HAP-1 (cell line): ENCODE measurements around the gene TUBA3C.
"Not testable (repeated sequence)": the region's sequence is repeated elsewhere in the genome, so short reads cannot be mapped to it uniquely, and the experiment has no call there.

Experiments
- DNase-seq, 2 experiments: peaks; one replicate each; pipeline ENCODE4 v3.0.0-alpha.2; 2016 to 2020; ENCODE audit warnings: low spot score in 2 of 2
- H3K27me3 ChIP-seq: fragments of 250-450 bp; sonication (Bioruptor Pico); 2 replicates; pipeline ENCODE4 v1.5.1; 2020; ENCODE audit warnings: low read depth, mild to moderate bottlenecking, moderate library complexity
- H3K36me3 ChIP-seq: fragments of 250-450 bp; sonication (Bioruptor Pico); replicated peaks from 2 replicates; pipeline ENCODE4 v1.5.1; 2020; ENCODE audit warnings: mild to moderate bottlenecking
- H3K4me1 ChIP-seq: fragments of 250-450 bp; sonication (Bioruptor Pico); 2 replicates; pipeline ENCODE4 v1.5.1; 2020; ENCODE audit warnings: mild to moderate bottlenecking
- H3K4me3 ChIP-seq: fragments of 250-450 bp; sonication (Bioruptor Pico); 2 replicates; pipeline ENCODE4 v1.5.1; 2020; ENCODE audit warnings: mild to moderate bottlenecking, moderate library complexity
- H3K9me3 ChIP-seq: fragments of 250-450 bp; sonication (Bioruptor Pico); 2 replicates; pipeline ENCODE4 v1.5.1; 2020; ENCODE audit warnings: mild to moderate bottlenecking, moderate library complexity
- in situ Hi-C: fragments of 300-500 bp; cut with MboI; formaldehyde crosslinking; loops from 3 replicates; pipeline ENCODE4 v1.14.3; 2020; ENCODE audit warnings: low sequenced_read_pairs, inconsistent platforms, mixed read lengths

The TUBA3C gene

GRCh38 chr13:19181621-19182485 lies at the start of gene TUBA3C:
TUBA3C (minus strand) TSS chr13:19181824; CDS start chr13:19181747, 77 bp downstream.
- H3K36me3 ChIP-seq = no peaks in the 10 kb centered on the region
- no peaks in the 10 kb centered on the region for H3K27me3 ChIP-seq
- no peaks in the 10 kb centered on the region; the same call in 1 of the 2 replicates for H3K9me3 ChIP-seq
- H3K4me3 ChIP-seq = no peak within 1 kb of the TSS
- no peak for DNase-seq
- in situ Hi-C loops = no loop called here
- H3K4me1 ChIP-seq = no peaks in the 10 kb centered on the region

- in situ Hi-C loops, DNase-seq, H3K27me3 ChIP-seq, H3K36me3 ChIP-seq, H3K4me3 ChIP-seq, H3K9me3 ChIP-seq, H3K4me1 ChIP-seq: not testable (repeated sequence)
Measured at GRCh38 chr13:19207413-19207812, 25.8 kb upstream of the TUBA3C start.

- not testable (repeated sequence) for H3K4me3 ChIP-seq
- in situ Hi-C loops = loop anchor here (10.0 kb wide), 1 partner anchor 58 kb away; no protein-coding TSS in a partner anchor
Measured at GRCh38 chr13:19192622-19193021, 11.0 kb upstream of the TUBA3C start.

GRCh38 chr13:19189911-19190310 lies 8.3 kb upstream of the TUBA3C start:
- H3K27me3 ChIP-seq, H3K36me3 ChIP-seq, DNase-seq, H3K4me1 ChIP-seq, H3K4me3 ChIP-seq, H3K9me3 ChIP-seq: not testable (repeated sequence)
- in situ Hi-C loops = loop anchor here (10.0 kb wide), 1 partner anchor 55 kb away; no protein-coding TSS in a partner anchor

More at GRCh38 chr13:19192622-19193021, 11.0 kb upstream of the TUBA3C start:
- not testable (repeated sequence) for DNase-seq, H3K27me3 ChIP-seq, H3K4me1 ChIP-seq, H3K36me3 ChIP-seq, H3K9me3 ChIP-seq

GRCh38 chr13:19189368-19189767 lies 7.7 kb upstream of the TUBA3C start:
- DNase-seq, in situ Hi-C loops: not testable (repeated sequence)

GRCh38 chr13:19185865-19186645 lies 4.4 kb upstream of the TUBA3C start:
- no peak for DNase-seq
- Histone ChIP-seq H3K4me1 (no peaks in the 10 kb centered on the region), H3K36me3 (no peaks in the 10 kb centered on the region), H3K4me3 (no peak overlapping the region), H3K9me3 (no peaks in the 10 kb centered on the region), H3K27me3 (no peaks in the 10 kb centered on the region)
- in situ Hi-C loops = no loop called here

More at GRCh38 chr13:19189368-19189767, 7.7 kb upstream of the TUBA3C start:
- H3K27me3 ChIP-seq, H3K4me3 ChIP-seq, H3K9me3 ChIP-seq, H3K36me3 ChIP-seq, H3K4me1 ChIP-seq: not testable (repeated sequence)

- no peak for DNase-seq
- no peak overlapping the region for H3K4me3 ChIP-seq
Measured at GRCh38 chr13:19185086-19185864, 3.7 kb upstream of the TUBA3C start.

GRCh38 chr13:19184176-19184575 lies 2.6 kb upstream of the TUBA3C start:
- H3K36me3 ChIP-seq = no peaks in the 10 kb centered on the region
- H3K4me1 ChIP-seq = no peaks in the 10 kb centered on the region
- no peaks in the 10 kb centered on the region for H3K27me3 ChIP-seq
- in situ Hi-C loops = no loop called here
- no peaks in the 10 kb centered on the region; the same call in 1 of the 2 replicates for H3K9me3 ChIP-seq
- DNase-seq = no peak
- no peak overlapping the region for H3K4me3 ChIP-seq

More at GRCh38 chr13:19185086-19185864, 3.7 kb upstream of the TUBA3C start:
- Histone ChIP-seq H3K9me3 (no peaks in the 10 kb centered on the region), H3K36me3 (no peaks in the 10 kb centered on the region), H3K27me3 (no peaks in the 10 kb centered on the region), H3K4me1 (no peaks in the 10 kb centered on the region)
- in situ Hi-C loops = no loop called here

GRCh38 chr13:19183676-19184075 lies 2.1 kb upstream of the TUBA3C start:
- H3K4me1 ChIP-seq = no peaks in the 10 kb centered on the region
- no peak overlapping the region for H3K4me3 ChIP-seq
- DNase-seq = no peak
- H3K9me3 ChIP-seq = no peaks in the 10 kb centered on the region; the same call in 1 of the 2 replicates
- in situ Hi-C loops = no loop called here
- H3K36me3 ChIP-seq = no peaks in the 10 kb centered on the region
- no peaks in the 10 kb centered on the region for H3K27me3 ChIP-seq

- no peak overlapping the region for H3K4me3 ChIP-seq
- in situ Hi-C loops = no loop called here
- H3K9me3 ChIP-seq = no peaks in the 10 kb centered on the region; the same call in 1 of the 2 replicates
- H3K4me1 ChIP-seq = no peaks in the 10 kb centered on the region
- no peak for DNase-seq
- no peaks in the 10 kb centered on the region for H3K36me3 ChIP-seq
- H3K27me3 ChIP-seq = no peaks in the 10 kb centered on the region
Measured at GRCh38 chr13:19182536-19182935, 912 bp upstream of the TUBA3C start.

- no peaks in the 10 kb centered on the region for H3K36me3 ChIP-seq
- H3K4me3 ChIP-seq = no peak overlapping the region
- DNase-seq = no peak
- no peaks in the 10 kb centered on the region; the same call in 1 of the 2 replicates for H3K9me3 ChIP-seq
- no peaks in the 10 kb centered on the region for H3K27me3 ChIP-seq
- in situ Hi-C loops = no loop called here
- H3K4me1 ChIP-seq = no peaks in the 10 kb centered on the region
Measured at GRCh38 chr13:19181021-19181620, 503 bp downstream of the TUBA3C start.

- DNase-seq = no peak
- Histone ChIP-seq H3K27me3 (no peaks in the 10 kb centered on the region), H3K4me3 (no peak overlapping the region), H3K9me3 (no peaks in the 10 kb centered on the region; the same call in 1 of the 2 replicates), H3K36me3 (no peaks in the 10 kb centered on the region), H3K4me1 (no peaks in the 10 kb centered on the region)
- in situ Hi-C loops = no loop called here
Measured at GRCh38 chr13:19179916-19180315, 1.7 kb downstream of the TUBA3C start.
